ENCODE data around the gene CFHR2.
"Not testable (repeated sequence)": the region's sequence is repeated elsewhere in the genome, so short reads cannot be mapped to it uniquely, and the experiment has no call there.

CFHR2 gene

DNA sequence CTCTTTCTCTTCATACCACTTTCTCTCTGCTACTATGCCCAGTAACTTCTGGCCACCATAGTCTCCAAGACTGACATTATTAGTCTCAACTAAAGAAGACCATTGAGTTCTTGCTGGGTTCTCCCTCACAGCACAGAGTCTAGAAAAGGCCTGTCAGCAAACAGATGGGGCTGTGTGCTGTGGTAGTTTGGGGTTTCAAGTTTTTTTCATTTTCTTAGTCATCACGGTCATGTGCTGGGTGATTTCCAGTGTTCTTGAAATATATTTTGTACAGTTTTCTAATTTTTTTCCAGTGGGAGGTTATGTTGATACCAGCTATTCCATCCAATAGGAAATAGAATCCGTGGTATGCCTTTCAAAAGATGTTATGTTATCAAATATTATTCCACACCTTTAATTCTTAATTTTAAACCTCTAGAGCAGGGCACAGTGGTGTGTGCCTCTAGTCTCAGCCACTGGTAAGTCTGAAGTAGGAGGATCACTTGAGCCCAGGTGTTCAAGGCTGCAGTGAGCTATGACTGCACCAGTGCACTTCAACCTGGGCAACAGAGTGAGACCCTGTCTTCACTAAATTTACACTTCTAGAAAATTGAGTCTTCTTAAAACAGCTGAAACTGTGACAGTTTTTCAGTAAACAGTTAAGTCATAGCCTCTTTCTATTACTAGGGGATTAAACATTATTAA, 8.3 kb downstream of the CFHR2 start:
- no peaks in the 10 kb centered on the region for H3K27me3 ChIP-seq (ENCODE audit: control insufficient read depth in 5 of 5, insufficient read depth in 4 of 5, low read length in 5 of 5)
- no peak overlapping the region for H3K4me3 ChIP-seq (ENCODE audit: low read depth in 1 of 5, low read length in 5 of 5)
- no peaks in the 10 kb centered on the region for H3K36me3 ChIP-seq (ENCODE audit: control insufficient read depth in 5 of 5, insufficient read depth in 5 of 5, low read length in 5 of 5)
- no peaks in the 10 kb centered on the region for H3K4me1 ChIP-seq (ENCODE audit: control insufficient read depth in 5 of 5, insufficient read depth in 5 of 5, low read length in 5 of 5)
- H3K27ac ChIP-seq (ENCODE audit: low read depth, low read length): no peak overlapping the region
- no peak overlapping the region for H3K9ac ChIP-seq (ENCODE audit: low read length in 5 of 5)
- no peaks in the 10 kb centered on the region for H3K9me3 ChIP-seq (ENCODE audit: control insufficient read depth in 5 of 5, low read length in 5 of 5)

DNA sequence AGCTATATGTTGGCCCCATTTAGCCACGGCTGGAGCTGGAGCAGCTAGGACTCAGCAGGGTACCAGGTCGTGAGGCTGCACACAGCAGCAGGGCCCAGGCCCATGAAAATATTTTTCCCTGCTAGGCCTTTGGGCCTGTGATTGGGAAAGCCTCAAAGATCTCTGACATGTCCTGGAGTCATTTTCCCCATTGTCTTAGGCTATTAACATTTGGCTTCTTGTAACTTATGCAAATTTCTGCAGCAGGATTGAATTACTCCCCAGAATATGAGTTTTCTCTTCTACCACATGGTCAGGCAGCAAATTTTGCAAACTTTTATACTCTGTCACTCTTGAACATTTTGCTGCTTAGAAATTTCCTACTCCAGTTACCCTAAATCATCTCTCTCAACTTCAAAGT, 11.2 kb downstream of the CFHR2 start:
- Histone ChIP-seq H3K27ac (ENCODE audit: low read depth, low read length) (no peak overlapping the region), H3K36me3 (ENCODE audit: control insufficient read depth in 5 of 5, insufficient read depth in 5 of 5, low read length in 5 of 5) (no peaks in the 10 kb centered on the region), H3K4me1 (ENCODE audit: control insufficient read depth in 5 of 5, insufficient read depth in 5 of 5, low read length in 5 of 5) (no peaks in the 10 kb centered on the region), H3K27me3 (ENCODE audit: control insufficient read depth in 5 of 5, insufficient read depth in 4 of 5, low read length in 5 of 5) (no peaks in the 10 kb centered on the region), H3K4me3 (ENCODE audit: low read depth in 1 of 5, low read length in 5 of 5) (no peak overlapping the region), H3K9me3 (ENCODE audit: control insufficient read depth in 5 of 5, low read length in 5 of 5) (no peaks in the 10 kb centered on the region), H3K9ac (ENCODE audit: low read length in 5 of 5) (no peak overlapping the region)

DNA sequence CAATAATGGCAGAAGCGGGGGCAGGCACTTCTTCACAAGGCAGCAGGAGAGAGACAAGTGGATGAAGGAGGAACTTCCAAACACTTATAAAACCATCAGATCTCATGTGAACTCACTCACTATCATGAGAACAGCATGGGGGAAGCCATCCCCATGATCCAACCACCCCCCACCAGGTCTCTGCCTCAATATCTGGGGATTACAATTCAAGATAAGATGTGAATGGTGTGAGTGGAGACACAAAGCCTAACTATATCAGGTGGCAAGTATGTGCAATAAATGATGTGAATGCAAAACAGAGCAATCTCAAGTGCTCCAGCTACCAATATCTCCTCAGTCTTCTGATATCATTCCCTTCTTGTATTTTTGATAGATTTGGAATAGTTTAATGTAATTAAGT, 12.4 kb downstream of the CFHR2 start:
- Histone ChIP-seq H3K27ac (ENCODE audit: low read depth, low read length) (no peak overlapping the region), H3K9ac (ENCODE audit: low read length in 5 of 5) (no peak overlapping the region), H3K27me3 (ENCODE audit: control insufficient read depth in 5 of 5, insufficient read depth in 4 of 5, low read length in 5 of 5) (no peaks in the 10 kb centered on the region), H3K9me3 (ENCODE audit: control insufficient read depth in 5 of 5, low read length in 5 of 5) (no peaks in the 10 kb centered on the region), H3K4me1 (ENCODE audit: control insufficient read depth in 5 of 5, insufficient read depth in 5 of 5, low read length in 5 of 5) (no peaks in the 10 kb centered on the region), H3K4me3 (ENCODE audit: low read depth in 1 of 5, low read length in 5 of 5) (no peak overlapping the region), H3K36me3 (ENCODE audit: control insufficient read depth in 5 of 5, insufficient read depth in 5 of 5, low read length in 5 of 5) (no peaks in the 10 kb centered on the region)

DNA sequence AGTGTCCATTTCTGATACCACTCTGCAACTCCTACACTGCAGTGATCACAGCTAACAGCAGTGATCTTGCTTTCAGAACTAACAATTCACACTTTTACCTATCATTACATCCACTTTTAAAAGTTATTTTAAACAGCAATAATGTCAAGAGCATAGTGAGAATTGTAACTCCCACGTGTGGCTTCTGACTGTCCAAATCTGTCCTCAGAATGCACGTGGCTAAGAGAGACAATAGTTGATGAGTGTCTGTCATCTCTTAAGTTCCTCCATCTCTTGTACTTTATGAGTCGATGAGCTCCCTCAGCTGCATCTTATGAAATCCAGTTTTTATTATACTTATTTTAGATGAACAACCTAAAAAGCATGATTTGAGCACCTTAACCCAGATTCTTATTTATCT, 17.3 kb downstream of the CFHR2 start:
- Histone ChIP-seq H3K4me3 (ENCODE audit: low read depth in 1 of 5, low read length in 5 of 5) (no peak overlapping the region), H3K27me3 (ENCODE audit: control insufficient read depth in 5 of 5, insufficient read depth in 4 of 5, low read length in 5 of 5) (no peaks in the 10 kb centered on the region), H3K9ac (ENCODE audit: low read length in 5 of 5) (no peak overlapping the region), H3K36me3 (ENCODE audit: control insufficient read depth in 5 of 5, insufficient read depth in 5 of 5, low read length in 5 of 5) (no peaks in the 10 kb centered on the region), H3K27ac (ENCODE audit: low read depth, low read length) (no peak overlapping the region), H3K4me1 (ENCODE audit: control insufficient read depth in 5 of 5, insufficient read depth in 5 of 5, low read length in 5 of 5) (no peaks in the 10 kb centered on the region), H3K9me3 (ENCODE audit: control insufficient read depth in 5 of 5, low read length in 5 of 5) (no peaks in the 10 kb centered on the region)

DNA sequence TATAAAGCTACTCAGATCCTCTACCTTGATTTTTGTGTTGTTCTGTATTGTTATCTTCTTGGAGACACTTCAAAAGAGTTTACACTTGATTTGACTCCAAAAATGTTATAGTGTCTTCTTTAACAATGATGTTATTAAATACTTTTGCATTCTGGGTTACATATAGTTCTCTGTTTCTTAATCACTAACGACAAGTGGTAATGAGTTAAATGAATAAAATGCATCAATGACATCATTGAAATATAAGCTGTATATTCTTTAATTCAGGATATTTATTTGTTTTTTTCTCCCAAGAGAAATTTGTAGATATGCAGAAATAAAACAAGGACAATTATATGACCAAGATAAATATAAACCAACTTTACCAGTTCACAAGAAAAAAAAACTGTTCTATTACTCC, 26.6 kb downstream of the CFHR2 start:
- Histone ChIP-seq H3K36me3 (ENCODE audit: control insufficient read depth in 5 of 5, insufficient read depth in 5 of 5, low read length in 5 of 5) (no peaks in the 10 kb centered on the region), H3K9me3 (ENCODE audit: control insufficient read depth in 5 of 5, low read length in 5 of 5) (no peaks in the 10 kb centered on the region), H3K4me1 (ENCODE audit: control insufficient read depth in 5 of 5, insufficient read depth in 5 of 5, low read length in 5 of 5) (no peaks in the 10 kb centered on the region), H3K9ac (ENCODE audit: low read length in 5 of 5) (no peak overlapping the region), H3K4me3 (ENCODE audit: low read depth in 1 of 5, low read length in 5 of 5) (no peak overlapping the region), H3K27me3 (ENCODE audit: control insufficient read depth in 5 of 5, insufficient read depth in 4 of 5, low read length in 5 of 5) (no peaks in the 10 kb centered on the region), H3K27ac (ENCODE audit: low read depth, low read length) (no peak overlapping the region)

DNA sequence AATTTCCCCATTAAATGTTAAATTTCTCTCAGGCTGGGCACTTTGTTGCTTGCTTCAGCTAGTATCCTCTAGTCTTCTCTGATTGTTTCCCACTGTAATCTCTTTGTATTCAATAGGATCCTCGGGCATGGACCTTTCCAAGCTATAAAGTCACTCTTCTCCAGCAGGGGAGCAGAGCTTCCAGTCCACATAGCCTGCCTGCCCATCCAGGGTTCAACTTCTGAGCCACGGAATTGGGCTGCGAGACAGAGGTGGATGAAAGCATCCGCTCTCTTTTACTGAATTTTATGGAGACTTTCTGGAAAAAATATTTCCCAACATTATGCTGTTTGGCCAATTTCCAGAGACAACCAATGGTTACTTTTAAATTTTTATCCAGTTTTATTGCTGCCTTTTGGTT, 32.7 kb downstream of the CFHR2 start:
- no peaks in the 10 kb centered on the region for H3K9me3 ChIP-seq (ENCODE audit: control insufficient read depth in 5 of 5, low read length in 5 of 5)
- no peaks in the 10 kb centered on the region for H3K36me3 ChIP-seq (ENCODE audit: control insufficient read depth in 5 of 5, insufficient read depth in 5 of 5, low read length in 5 of 5)
- H3K4me1 ChIP-seq (ENCODE audit: control insufficient read depth in 5 of 5, insufficient read depth in 5 of 5, low read length in 5 of 5): no peaks in the 10 kb centered on the region
- no peak overlapping the region for H3K9ac ChIP-seq (ENCODE audit: low read length in 5 of 5)
- no peak overlapping the region for H3K4me3 ChIP-seq (ENCODE audit: low read depth in 1 of 5, low read length in 5 of 5)
- no peaks in the 10 kb centered on the region for H3K27me3 ChIP-seq (ENCODE audit: control insufficient read depth in 5 of 5, insufficient read depth in 4 of 5, low read length in 5 of 5)
- H3K27ac ChIP-seq (ENCODE audit: low read depth, low read length): no peak overlapping the region

DNA sequence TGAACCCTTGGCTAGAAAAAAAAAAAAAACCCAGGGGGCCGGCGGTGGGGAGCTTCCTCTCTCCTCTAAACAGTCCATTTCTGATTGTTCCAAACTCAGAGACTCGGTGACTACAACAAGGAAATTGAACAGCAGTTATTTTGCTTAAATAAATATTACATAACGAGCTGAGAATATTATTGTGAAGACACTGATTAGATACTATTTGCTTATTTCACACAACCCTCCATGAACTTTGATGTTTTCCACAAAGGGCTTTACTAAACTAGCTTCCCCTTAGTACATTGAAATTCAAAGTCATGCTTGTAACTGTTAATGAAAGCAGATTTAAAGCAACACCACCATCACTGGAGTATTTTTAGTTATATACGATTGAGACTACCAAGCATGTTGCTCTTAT, 33.7 kb downstream of the CFHR2 start, which contains the start of gene CFHR5:
TSS of gene CFHR5 (plus strand) at position 279 of the 400 bp plus-strand sequence. CDS start at position 388, 109 bp downstream.
- no peaks in the 10 kb centered on the region for H3K4me1 ChIP-seq (ENCODE audit: control insufficient read depth in 5 of 5, insufficient read depth in 5 of 5, low read length in 5 of 5)
- no peak within 1 kb of the TSS for H3K9ac ChIP-seq (ENCODE audit: low read length in 5 of 5)

DNA sequence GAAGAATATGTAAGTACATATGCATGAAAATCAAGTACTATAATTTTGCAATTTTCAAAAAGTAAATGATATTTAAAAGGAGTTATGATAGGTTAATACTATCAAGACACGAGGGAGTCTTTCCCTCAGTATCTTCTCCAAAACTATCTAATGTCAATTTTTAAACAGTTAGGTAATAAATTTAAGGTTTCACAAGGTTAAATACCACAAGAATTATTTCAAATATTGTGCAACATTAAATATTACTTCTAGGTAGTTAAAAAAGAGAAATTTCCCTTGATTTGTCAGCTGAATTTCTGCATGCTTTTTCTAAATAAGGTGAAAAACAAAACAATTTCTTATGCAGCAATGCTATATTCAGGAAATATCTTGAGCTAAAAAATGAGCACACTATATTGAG, 37.3 kb downstream of the CFHR2 start:
- Histone ChIP-seq H3K27ac (ENCODE audit: low read depth, low read length) (no peak overlapping the region), H3K9ac (ENCODE audit: low read length in 5 of 5) (no peak overlapping the region), H3K36me3 (ENCODE audit: control insufficient read depth in 5 of 5, insufficient read depth in 5 of 5, low read length in 5 of 5) (no peaks in the 10 kb centered on the region), H3K9me3 (ENCODE audit: control insufficient read depth in 5 of 5, low read length in 5 of 5) (no peaks in the 10 kb centered on the region), H3K4me3 (ENCODE audit: low read depth in 1 of 5, low read length in 5 of 5) (no peak overlapping the region), H3K27me3 (ENCODE audit: control insufficient read depth in 5 of 5, insufficient read depth in 4 of 5, low read length in 5 of 5) (no peaks in the 10 kb centered on the region), H3K4me1 (ENCODE audit: control insufficient read depth in 5 of 5, insufficient read depth in 5 of 5, low read length in 5 of 5) (no peaks in the 10 kb centered on the region)

More for the DNA sequence above, 33.7 kb downstream of the CFHR2 start, which contains the start of gene CFHR5:
- Histone ChIP-seq H3K36me3 (ENCODE audit: control insufficient read depth in 5 of 5, insufficient read depth in 5 of 5, low read length in 5 of 5) (no peaks in the 10 kb centered on the region), H3K9me3 (ENCODE audit: control insufficient read depth in 5 of 5, low read length in 5 of 5) (no peaks in the 10 kb centered on the region), H3K4me3 (ENCODE audit: low read depth in 1 of 5, low read length in 5 of 5) (no peak within 1 kb of the TSS), H3K27me3 (ENCODE audit: control insufficient read depth in 5 of 5, insufficient read depth in 4 of 5, low read length in 5 of 5) (no peaks in the 10 kb centered on the region), H3K27ac (ENCODE audit: low read depth, low read length) (no peak within 1 kb of the TSS)

DNA sequence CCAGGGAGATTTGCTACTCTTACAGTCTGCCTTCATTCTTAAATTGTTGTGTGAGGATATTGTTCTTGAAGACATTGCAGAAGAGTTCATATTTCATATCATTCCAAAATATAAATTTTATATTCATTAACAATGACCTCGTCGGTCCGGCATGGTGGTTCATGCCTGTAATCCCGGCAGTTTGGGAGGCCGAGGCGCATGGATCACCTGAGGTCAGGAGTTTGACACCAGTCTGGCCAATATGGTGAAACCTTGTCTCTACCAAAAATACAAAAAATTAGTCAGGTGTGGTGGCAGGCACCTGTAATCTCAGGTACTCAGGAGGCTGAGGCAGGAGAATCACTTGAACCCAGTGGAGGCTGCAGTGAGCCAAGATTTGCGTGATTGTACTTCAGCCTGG, 38.7 kb downstream of the CFHR2 start:
- not testable (repeated sequence) for H3K36me3 ChIP-seq (ENCODE audit: control insufficient read depth in 5 of 5, insufficient read depth in 5 of 5, low read length in 5 of 5); H3K4me3 ChIP-seq (ENCODE audit: low read depth in 1 of 5, low read length in 5 of 5); H3K27ac ChIP-seq (ENCODE audit: low read depth, low read length); H3K9me3 ChIP-seq (ENCODE audit: control insufficient read depth in 5 of 5, low read length in 5 of 5); H3K9ac ChIP-seq (ENCODE audit: low read length in 5 of 5); H3K27me3 ChIP-seq (ENCODE audit: control insufficient read depth in 5 of 5, insufficient read depth in 4 of 5, low read length in 5 of 5); H3K4me1 ChIP-seq (ENCODE audit: control insufficient read depth in 5 of 5, insufficient read depth in 5 of 5, low read length in 5 of 5)

DNA sequence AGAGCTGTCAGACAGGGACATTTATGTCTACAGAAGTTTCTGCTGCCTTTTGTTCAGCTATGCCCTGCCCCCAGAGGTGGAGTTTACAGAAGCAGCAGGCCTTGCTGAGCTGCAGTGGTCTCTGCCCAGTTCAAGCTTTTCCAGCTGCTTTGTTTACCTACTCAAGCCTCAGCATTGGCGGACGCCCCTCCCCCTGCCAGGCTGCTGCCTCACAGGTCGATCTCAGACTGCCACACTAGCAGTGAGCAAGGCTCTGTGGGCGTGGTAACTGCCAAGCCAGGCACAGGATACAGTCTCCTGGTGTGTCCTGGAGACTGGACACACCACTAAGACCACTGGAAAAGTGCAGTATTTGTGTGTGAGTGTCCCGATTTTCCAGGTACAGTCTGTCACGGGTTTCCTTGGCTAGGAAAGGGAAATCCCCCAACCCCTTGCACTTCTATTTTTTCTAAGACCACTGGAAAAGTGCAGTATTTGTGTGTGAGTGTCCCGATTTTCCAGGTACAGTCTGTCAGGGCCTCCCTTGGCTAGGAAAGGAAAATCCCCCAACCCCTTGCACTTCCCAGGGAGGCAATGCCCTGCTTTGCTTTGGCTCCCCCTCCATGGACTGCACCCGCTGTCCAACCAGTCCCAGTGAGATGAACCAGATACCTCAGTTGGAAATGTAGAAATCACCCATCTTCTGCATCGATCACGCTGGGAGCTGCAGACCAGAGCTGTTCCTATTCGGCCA, 48.5 kb downstream of the CFHR2 start:
- H3K27me3 ChIP-seq (ENCODE audit: control insufficient read depth in 5 of 5, insufficient read depth in 4 of 5, low read length in 5 of 5); H3K36me3 ChIP-seq (ENCODE audit: control insufficient read depth in 5 of 5, insufficient read depth in 5 of 5, low read length in 5 of 5); H3K9ac ChIP-seq (ENCODE audit: low read length in 5 of 5); H3K4me3 ChIP-seq (ENCODE audit: low read depth in 1 of 5, low read length in 5 of 5); H3K27ac ChIP-seq (ENCODE audit: low read depth, low read length); H3K4me1 ChIP-seq (ENCODE audit: control insufficient read depth in 5 of 5, insufficient read depth in 5 of 5, low read length in 5 of 5); H3K9me3 ChIP-seq (ENCODE audit: control insufficient read depth in 5 of 5, low read length in 5 of 5): not testable (repeated sequence)

Measured in subcutaneous abdominal adipose tissue (tissue), 5 donors.